H9 (cell line): Measurements from ENCODE around the gene AIG1. TPM values are rescaled to one million over a fixed set of nuclear protein-coding genes. Genes with fewer than 3 reads are reported as not detected.

Experiments
- DNase-seq: peaks from one replicate; pipeline ENCODE4 v3.0.0-alpha.2; 2017
- H2AFZ ChIP-seq: one replicate; pipeline ENCODE4 v1.6.1; 2013; ENCODE audit warnings: mild to moderate bottlenecking, low read length, control low read depth, moderate library complexity
- H2AK5ac ChIP-seq: 2 replicates; pipeline ENCODE4 v1.6.1; 2013; ENCODE audit warnings: low read length, control low read depth, mixed read lengths; ENCODE audit not compliant: insufficient read length
- H2BK120ac ChIP-seq: one replicate; pipeline ENCODE4 v1.6.1; 2013; ENCODE audit warnings: low read depth, mild to moderate bottlenecking, low read length, control low read depth, inconsistent platforms; ENCODE audit not compliant: poor library complexity, severe bottlenecking
- H2BK12ac ChIP-seq: 2 replicates; pipeline ENCODE4 v1.6.1; 2013; ENCODE audit warnings: low read length, control low read depth, mixed read lengths, low read depth; ENCODE audit not compliant: insufficient read length
- H2BK15ac ChIP-seq: 2 replicates; pipeline ENCODE4 v1.6.1; 2013; ENCODE audit warnings: low read depth, low read length, control low read depth
- H2BK20ac ChIP-seq: one replicate; pipeline ENCODE4 v1.6.1; 2013; ENCODE audit warnings: low read depth, mild to moderate bottlenecking, low read length, control low read depth, inconsistent platforms; ENCODE audit not compliant: poor library complexity, severe bottlenecking
- H2BK5ac ChIP-seq: 2 replicates; pipeline ENCODE4 v1.6.1; 2013; ENCODE audit warnings: low read length, control low read depth, mixed read lengths; ENCODE audit not compliant: insufficient read length
- H3K14ac ChIP-seq: 2 replicates; pipeline ENCODE4 v1.6.1; 2013; ENCODE audit warnings: low read length, control low read depth; ENCODE audit not compliant: insufficient read depth
- H3K18ac ChIP-seq: 2 replicates; pipeline ENCODE4 v1.6.1; 2013; ENCODE audit warnings: low read depth, mild to moderate bottlenecking, mixed read lengths, low read length, control low read depth; ENCODE audit not compliant: insufficient read length
- H3K23ac ChIP-seq: 2 replicates; pipeline ENCODE4 v1.6.1; 2013; ENCODE audit warnings: low read length, control low read depth, mixed read lengths, low read depth; ENCODE audit not compliant: insufficient read length
- H3K23me2 ChIP-seq: 2 replicates; pipeline ENCODE4 v1.6.1; 2013; ENCODE audit warnings: low read depth, mild to moderate bottlenecking, mixed read lengths, low read length, control low read depth; ENCODE audit not compliant: insufficient read length, poor library complexity, severe bottlenecking
- H3K27ac ChIP-seq: 2 replicates; pipeline ENCODE4 v1.5.1; 2013; ENCODE audit warnings: low read length, control low read depth, mixed read lengths, low read depth; ENCODE audit not compliant: insufficient read length
- H3K27me3 ChIP-seq: 2 replicates; pipeline ENCODE4 v1.6.1; 2013; ENCODE audit warnings: low read length, control low read depth, inconsistent platforms; ENCODE audit not compliant: insufficient read depth
- H3K4ac ChIP-seq: 2 replicates; pipeline ENCODE4 v1.6.1; 2013; ENCODE audit warnings: low read depth, mild to moderate bottlenecking, control low read depth, inconsistent platforms, low read length, moderate library complexity
- H3K4me1 ChIP-seq: 2 replicates; pipeline ENCODE4 v1.6.1; 2013; ENCODE audit warnings: low read length, control low read depth, inconsistent platforms; ENCODE audit not compliant: insufficient read depth
- H3K4me2 ChIP-seq: 2 replicates; pipeline ENCODE4 v1.6.1; 2013; ENCODE audit warnings: low read length, control low read depth, mixed read lengths; ENCODE audit not compliant: insufficient read length, insufficient read depth
- H3K56ac ChIP-seq: 2 replicates; pipeline ENCODE4 v1.6.1; 2013; ENCODE audit warnings: low read depth, mild to moderate bottlenecking, mixed read lengths, low read length, control low read depth; ENCODE audit not compliant: insufficient read length
- H3K79me1 ChIP-seq: 2 replicates; pipeline ENCODE4 v1.6.1; 2013; ENCODE audit warnings: low read depth, mild to moderate bottlenecking, moderate library complexity, low read length, control low read depth, inconsistent platforms; ENCODE audit not compliant: insufficient read depth, poor library complexity, severe bottlenecking
- H3K79me2 ChIP-seq: 2 replicates; pipeline ENCODE4 v1.6.1; 2013; ENCODE audit warnings: low read length, control low read depth, inconsistent platforms; ENCODE audit not compliant: insufficient read depth
- H3K9ac ChIP-seq: 2 replicates; pipeline ENCODE4 v1.6.1; 2013; ENCODE audit warnings: low read length, control low read depth, mixed read lengths; ENCODE audit not compliant: insufficient read length; ENCODE audit errors: extremely low read depth
- H3K9me3 ChIP-seq: one replicate; pipeline ENCODE4 v1.6.1; 2013; ENCODE audit warnings: low read depth, low read length, inconsistent platforms; ENCODE audit not compliant: control insufficient read depth
- H3T11ph ChIP-seq: one replicate; pipeline ENCODE4 v1.6.1; 2013; ENCODE audit warnings: mild to moderate bottlenecking, low read length, control low read depth, inconsistent platforms
- H4K20me1 ChIP-seq: one replicate; pipeline ENCODE4 v1.6.1; 2013; ENCODE audit not compliant: control insufficient read depth, insufficient read length, insufficient read depth
- H4K5ac ChIP-seq: 2 replicates; pipeline ENCODE4 v1.6.1; 2013; ENCODE audit warnings: low read depth, mild to moderate bottlenecking, mixed read lengths, low read length, control low read depth; ENCODE audit not compliant: insufficient read length
- H4K8ac ChIP-seq: replicated peaks from 2 replicates; pipeline ENCODE4 v1.6.1; 2013; ENCODE audit warnings: low read length, control low read depth, mixed read lengths, low read depth; ENCODE audit not compliant: insufficient read length
- H4K91ac ChIP-seq: 2 replicates; pipeline ENCODE4 v1.6.1; 2013; ENCODE audit warnings: low read depth, mild to moderate bottlenecking, moderate library complexity, mixed read lengths, low read length, control low read depth; ENCODE audit not compliant: insufficient read length
- H3K27ac Mint-ChIP-seq, 3 experiments: 2 replicates in 2 of 3; 3 replicates in 1 of 3; pipeline ENCODE4 v1.8.0; 2020 to 2021; ENCODE audit warnings: mixed read lengths in 3 of 3, mild to moderate bottlenecking in 1 of 3, moderate library complexity in 1 of 3
- H3K27me3 Mint-ChIP-seq: 2 replicates; pipeline ENCODE4 v1.8.0; 2021; ENCODE audit warnings: low read depth, mild to moderate bottlenecking, moderate library complexity, mixed read lengths
- H3K36me3 Mint-ChIP-seq, 3 experiments: 2 replicates in 2 of 3; 3 replicates in 1 of 3; pipeline ENCODE4 v1.8.0; 2020 to 2021; ENCODE audit warnings: low read depth in 3 of 3, mixed read lengths in 3 of 3; ENCODE audit not compliant: insufficient read depth in 1 of 3
- H3K4me1 Mint-ChIP-seq, 2 experiments: 2 replicates each; pipeline ENCODE4 v1.8.0; 2020; ENCODE audit warnings: mixed read lengths in 2 of 2
- H3K4me3 Mint-ChIP-seq, 2 experiments: 2 replicates in 1 of 2; 3 replicates in 1 of 2; pipeline ENCODE4 v1.8.0; 2020 to 2021; ENCODE audit warnings: mild to moderate bottlenecking in 2 of 2, mixed read lengths in 2 of 2, moderate library complexity in 1 of 2
- H3K9me3 Mint-ChIP-seq, 2 experiments: 2 replicates in 1 of 2; 3 replicates in 1 of 2; pipeline ENCODE4 v1.8.0; 2020; ENCODE audit warnings: mild to moderate bottlenecking in 2 of 2, mixed read lengths in 2 of 2, moderate library complexity in 1 of 2
- WGBS: extraction: QIAGEN DNeasy Blood & Tissue Kit; methylation state at CpG from one replicate; pipeline ENCODE4 v1.1.7; 2013; ENCODE audit warnings: missing lambda C conversion rate, low lambda C conversion rate, mixed read lengths; ENCODE audit not compliant: insufficient read length; ENCODE audit errors: extremely low coverage; 5-methylcytosine and 5-hydroxymethylcytosine counted together
- total RNA-seq: library from RNA; stranded (reverse); gene quantifications from 2 replicates; pipeline ENCODE4 v1.2.1, GENCODE V29; 2021
- TF ChIP-seq, protein P1 (sequence below): fragments of 200-600 bp; sonication (generic); conservative IDR thresholded peaks from 3 replicates; pipeline ENCODE4 v1.8.0; 2021; ENCODE audit warnings: antibody characterized with exemption, mild to moderate bottlenecking

The AIG1 gene
- total RNA-seq, 1 experiment from 2014 or later: 44.6 TPM

DNA sequence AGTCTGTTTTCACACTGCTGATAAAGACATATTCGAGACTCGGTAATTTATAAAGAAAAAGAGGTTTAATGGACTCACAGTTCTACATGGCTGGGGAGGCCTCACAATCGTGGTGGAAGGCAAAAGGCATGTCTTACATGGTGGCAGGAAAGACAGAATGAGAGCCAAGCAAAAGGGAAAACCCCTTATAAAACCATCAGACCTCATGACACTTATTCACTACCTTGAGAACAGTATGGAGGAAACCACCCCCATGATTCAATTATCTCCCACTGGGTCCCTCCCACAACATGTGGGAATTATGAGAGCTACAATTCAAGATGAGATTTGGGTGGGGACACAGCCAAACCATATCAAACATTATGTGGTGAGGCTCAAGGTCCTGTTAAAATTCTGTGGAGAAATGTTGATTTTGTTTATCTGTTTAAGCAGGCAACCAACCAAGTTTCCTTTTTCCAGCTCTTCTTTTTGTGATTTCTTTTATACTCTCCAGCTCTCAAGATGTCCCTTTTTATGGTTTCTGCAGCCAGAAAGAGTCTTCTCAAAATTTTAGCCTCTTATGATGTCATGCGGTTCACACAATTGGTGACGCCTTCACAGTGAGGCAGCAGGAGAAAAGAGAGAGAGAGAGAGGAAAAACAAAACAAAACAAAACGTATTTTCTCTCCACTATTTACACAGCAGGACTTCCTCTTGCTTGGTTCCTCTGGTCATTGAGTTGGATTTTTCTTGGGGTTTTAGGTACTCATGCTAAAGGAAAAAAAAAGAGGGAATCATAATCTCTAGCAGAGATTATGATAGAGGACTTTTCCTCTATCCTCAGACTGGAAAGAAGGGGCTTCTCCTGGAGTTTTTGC is 18.0 kb downstream of the AIG1 start:
- Histone ChIP-seq H3K9me3 (no peaks in the 10 kb centered on the region), H2AK5ac (no peak overlapping the region), H2BK120ac (no peak overlapping the region), H2BK15ac (no peak overlapping the region), H3K23me2 (no peaks in the 10 kb centered on the region), H3K14ac (no peak overlapping the region), H2BK20ac (no peak overlapping the region), H3K27me3 (no peaks in the 10 kb centered on the region), H3K56ac (no peak overlapping the region), H4K91ac (no peak overlapping the region), H4K5ac (no peak overlapping the region), H2BK5ac (no peak overlapping the region), H3K79me2 (peaks cover 3% of the 10 kb centered on the region; the same call in 1 of the 2 replicates), H3K9ac (no peak overlapping the region), H2BK12ac (no peak overlapping the region), H3K4me2 (no peak overlapping the region), H3T11ph (no peak overlapping the region), H3K23ac (no peak overlapping the region), H4K20me1 (no peaks in the 10 kb centered on the region), H4K8ac (no peak overlapping the region), H3K18ac (no peak overlapping the region), H3K4me1 (no peaks in the 10 kb centered on the region), H2AFZ (no peak overlapping the region), H3K27ac (no peak overlapping the region), H3K79me1 (no peaks in the 10 kb centered on the region), H3K4ac (no peak overlapping the region)
- H3K9me3 Mint-ChIP-seq: peaks cover 0 to 7% of the 10 kb centered on the region in 2 experiments; a peak in 4 of 5 replicates
- no CpG with 5 or more reads among the region's 6 CpGs for WGBS
- no peak overlapping the region for H3K4me3 Mint-ChIP-seq
- H3K27ac Mint-ChIP-seq: peak overlapping the region in 2 of 3 experiments; percentile 20 to 27; a peak in 3 of 7 replicates
- peaks cover 8 to 16% (median 9%) of the 10 kb centered on the region in 3 experiments for H3K36me3 Mint-ChIP-seq
- TF ChIP-seq, protein P1, sequence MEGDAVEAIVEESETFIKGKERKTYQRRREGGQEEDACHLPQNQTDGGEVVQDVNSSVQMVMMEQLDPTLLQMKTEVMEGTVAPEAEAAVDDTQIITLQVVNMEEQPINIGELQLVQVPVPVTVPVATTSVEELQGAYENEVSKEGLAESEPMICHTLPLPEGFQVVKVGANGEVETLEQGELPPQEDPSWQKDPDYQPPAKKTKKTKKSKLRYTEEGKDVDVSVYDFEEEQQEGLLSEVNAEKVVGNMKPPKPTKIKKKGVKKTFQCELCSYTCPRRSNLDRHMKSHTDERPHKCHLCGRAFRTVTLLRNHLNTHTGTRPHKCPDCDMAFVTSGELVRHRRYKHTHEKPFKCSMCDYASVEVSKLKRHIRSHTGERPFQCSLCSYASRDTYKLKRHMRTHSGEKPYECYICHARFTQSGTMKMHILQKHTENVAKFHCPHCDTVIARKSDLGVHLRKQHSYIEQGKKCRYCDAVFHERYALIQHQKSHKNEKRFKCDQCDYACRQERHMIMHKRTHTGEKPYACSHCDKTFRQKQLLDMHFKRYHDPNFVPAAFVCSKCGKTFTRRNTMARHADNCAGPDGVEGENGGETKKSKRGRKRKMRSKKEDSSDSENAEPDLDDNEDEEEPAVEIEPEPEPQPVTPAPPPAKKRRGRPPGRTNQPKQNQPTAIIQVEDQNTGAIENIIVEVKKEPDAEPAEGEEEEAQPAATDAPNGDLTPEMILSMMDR: no peak
- peaks cover 5 to 10% of the 10 kb centered on the region in 2 experiments for H3K4me1 Mint-ChIP-seq
- no peak for DNase-seq
- H3K27me3 Mint-ChIP-seq: no peaks in the 10 kb centered on the region
